C4-2B (cell line): ENCODE measurements around the gene COQ8A.

ENCODE experiments used
- H3K27ac ChIP-seq: fragments of 450-650 bp; 2 replicates; pipeline ENCODE4 v1.5.1; 2017
- ZFX ChIP-seq: fragments of 450-650 bp; IDR thresholded peaks from 2 replicates; pipeline ENCODE4 v1.6.1; 2017
- TF ChIP-seq, protein P1 (sequence below): fragments of 450-650 bp; conservative IDR thresholded peaks from 2 replicates; pipeline ENCODE4 v1.5.1; 2017; ENCODE audit warnings: mild to moderate bottlenecking

The COQ8A gene

DNA sequence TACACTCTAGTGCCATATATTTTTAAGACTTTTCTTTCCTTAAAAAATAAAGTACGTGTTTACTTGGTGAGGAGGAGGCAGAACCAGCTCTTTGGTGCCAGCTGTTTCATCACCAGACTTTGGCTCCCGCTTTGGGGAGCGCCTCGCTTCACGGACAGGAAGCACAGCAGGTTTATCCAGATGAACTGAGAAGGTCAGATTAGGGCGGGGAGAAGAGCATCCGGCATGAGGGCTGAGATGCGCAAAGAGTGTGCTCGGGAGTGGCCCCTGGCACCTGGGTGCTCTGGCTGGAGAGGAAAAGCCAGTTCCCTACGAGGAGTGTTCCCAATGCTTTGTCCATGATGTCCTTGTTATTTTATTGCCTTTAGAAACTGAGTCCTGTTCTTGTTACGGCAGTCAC, 44.5 kb upstream of the COQ8A start:
- TF ChIP-seq, protein P1, sequence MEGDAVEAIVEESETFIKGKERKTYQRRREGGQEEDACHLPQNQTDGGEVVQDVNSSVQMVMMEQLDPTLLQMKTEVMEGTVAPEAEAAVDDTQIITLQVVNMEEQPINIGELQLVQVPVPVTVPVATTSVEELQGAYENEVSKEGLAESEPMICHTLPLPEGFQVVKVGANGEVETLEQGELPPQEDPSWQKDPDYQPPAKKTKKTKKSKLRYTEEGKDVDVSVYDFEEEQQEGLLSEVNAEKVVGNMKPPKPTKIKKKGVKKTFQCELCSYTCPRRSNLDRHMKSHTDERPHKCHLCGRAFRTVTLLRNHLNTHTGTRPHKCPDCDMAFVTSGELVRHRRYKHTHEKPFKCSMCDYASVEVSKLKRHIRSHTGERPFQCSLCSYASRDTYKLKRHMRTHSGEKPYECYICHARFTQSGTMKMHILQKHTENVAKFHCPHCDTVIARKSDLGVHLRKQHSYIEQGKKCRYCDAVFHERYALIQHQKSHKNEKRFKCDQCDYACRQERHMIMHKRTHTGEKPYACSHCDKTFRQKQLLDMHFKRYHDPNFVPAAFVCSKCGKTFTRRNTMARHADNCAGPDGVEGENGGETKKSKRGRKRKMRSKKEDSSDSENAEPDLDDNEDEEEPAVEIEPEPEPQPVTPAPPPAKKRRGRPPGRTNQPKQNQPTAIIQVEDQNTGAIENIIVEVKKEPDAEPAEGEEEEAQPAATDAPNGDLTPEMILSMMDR = no peak
- TF ChIP-seq ZFX = no peak
- H3K27ac ChIP-seq = no peak overlapping the region

DNA sequence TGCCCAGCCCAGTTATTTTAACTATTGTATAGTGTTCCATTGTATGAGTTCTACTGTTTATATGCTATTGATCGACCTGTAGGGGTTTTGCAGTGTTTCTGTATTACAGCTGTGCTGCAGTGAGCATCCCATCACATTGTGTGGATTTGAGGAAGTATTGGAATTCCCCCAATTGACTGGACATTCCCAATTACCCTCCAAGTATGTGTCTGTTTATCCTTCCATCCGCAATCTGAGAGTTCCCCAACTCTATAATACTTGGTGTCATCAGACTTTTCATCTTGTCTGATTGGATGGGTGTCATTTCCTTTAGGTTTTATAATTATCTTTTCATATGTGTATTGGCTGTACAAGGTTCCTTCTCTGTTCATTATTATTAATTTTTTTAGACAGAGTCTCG, 41.8 kb upstream of the COQ8A start:
- no peak for TF ChIP-seq ZFX
- TF ChIP-seq, protein P1 = no peak

DNA sequence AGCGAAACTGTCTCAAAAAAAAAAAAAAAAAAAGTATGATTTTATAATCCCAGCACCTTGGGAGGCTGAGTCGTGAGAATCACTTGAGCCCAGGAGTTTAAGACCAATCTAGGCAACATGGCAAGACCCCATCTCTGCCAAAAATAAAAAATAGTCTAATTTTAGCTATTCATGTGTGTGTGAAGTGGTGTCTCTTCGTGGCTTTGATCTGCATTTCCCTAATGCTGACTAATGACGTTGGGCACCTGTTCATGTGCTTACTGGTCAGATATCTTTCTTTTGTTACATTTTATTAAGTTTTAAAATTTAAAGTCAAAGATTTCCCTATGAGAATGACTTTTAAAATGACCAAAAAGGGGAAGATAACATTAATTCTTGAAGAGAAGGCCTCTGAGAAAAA, 38.7 kb upstream of the COQ8A start:
- no peak overlapping the region for H3K27ac ChIP-seq
- TF ChIP-seq ZFX = no peak
- TF ChIP-seq, protein P1 = no peak

More for the DNA sequence above, 41.8 kb upstream of the COQ8A start:
- no peak overlapping the region for H3K27ac ChIP-seq

DNA sequence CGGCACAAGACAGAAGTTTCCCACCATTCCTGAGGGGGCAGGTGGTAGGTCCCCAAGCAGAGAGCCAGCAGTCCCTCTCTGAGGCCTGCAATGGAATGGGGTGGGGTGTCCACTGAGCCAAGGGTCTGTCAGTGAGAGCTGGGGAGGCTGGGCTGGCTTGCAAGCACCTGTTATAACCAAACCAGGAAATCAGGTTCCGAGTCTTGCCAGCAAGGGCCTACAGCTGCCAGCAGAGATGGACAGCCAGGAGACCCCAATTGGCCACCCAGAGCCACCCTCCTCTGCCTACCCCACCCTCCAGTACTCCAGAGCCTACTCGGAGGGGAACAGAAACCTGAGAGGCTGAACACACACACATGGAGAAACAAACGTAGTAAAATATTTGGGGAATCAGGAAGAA, 37.5 kb upstream of the COQ8A start:
- TF ChIP-seq ZFX = no peak
- TF ChIP-seq, protein P1 = no peak
- no peak overlapping the region for H3K27ac ChIP-seq

DNA sequence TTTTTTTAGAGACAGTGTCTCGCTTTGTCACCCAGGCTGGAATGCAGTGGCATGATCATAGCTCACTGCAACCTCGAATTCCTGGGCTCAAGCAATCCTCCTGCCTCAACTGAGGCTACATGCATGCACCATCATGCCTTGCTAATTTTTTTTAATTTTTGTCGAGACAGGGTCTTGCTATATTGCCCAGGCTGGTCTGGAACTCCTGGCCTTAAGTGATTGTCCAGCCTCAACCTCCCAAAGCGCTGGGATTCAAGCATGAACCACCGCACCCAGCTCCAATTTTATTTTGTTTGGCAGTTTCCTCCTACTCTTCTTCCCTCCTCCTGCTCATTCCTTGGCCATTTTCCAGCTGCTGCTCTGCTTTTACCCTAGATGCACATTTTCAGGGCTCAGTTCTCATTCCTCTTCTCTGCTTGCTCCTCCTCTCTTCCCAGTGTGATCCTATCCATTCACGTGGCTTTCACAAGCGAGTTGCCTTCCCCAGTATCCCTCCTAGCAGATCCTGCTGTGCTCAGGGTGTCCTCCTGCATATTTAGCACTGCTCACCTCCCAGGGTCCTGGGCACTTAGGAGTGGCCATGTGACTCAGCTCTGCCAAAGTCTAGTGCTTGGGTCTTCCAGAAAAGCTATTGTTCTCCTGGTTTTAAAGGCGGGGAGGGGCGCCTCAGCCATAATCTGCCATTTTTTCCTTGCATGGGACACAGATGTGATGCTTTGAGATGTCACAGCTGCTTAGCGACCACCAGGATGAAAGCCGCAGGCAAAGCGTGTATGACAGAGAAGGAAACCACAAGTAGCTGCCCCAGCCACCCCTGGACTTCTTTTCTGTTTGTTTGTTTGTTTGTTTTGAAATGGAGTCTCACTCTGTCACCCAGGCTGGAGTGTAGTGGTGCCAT, 36.0 kb upstream of the COQ8A start:
- TF ChIP-seq, protein P1 = no peak
- TF ChIP-seq ZFX = no peak
- H3K27ac ChIP-seq = no peak overlapping the region

DNA sequence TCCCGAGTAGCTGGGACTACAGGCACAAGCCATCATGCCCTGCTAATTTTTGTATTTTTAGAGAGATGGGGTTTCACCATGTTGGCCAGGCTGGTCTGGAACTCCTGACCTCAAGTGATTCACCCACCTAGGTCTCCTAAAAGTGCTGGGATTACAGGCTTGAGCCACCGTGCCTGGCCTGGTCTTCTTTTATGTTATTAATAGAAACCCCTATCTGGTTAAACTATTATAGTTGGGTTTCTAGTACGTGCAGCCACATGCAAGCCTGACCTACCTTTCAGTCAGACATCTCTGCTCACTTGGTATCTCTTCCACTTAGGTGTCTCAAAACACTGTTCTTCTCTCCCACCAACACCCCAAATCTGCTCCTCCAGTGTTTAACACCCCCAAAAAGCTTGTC, 35.3 kb upstream of the COQ8A start:
- TF ChIP-seq, protein P1 = no peak
- no peak for TF ChIP-seq ZFX
- H3K27ac ChIP-seq = no peak overlapping the region

DNA sequence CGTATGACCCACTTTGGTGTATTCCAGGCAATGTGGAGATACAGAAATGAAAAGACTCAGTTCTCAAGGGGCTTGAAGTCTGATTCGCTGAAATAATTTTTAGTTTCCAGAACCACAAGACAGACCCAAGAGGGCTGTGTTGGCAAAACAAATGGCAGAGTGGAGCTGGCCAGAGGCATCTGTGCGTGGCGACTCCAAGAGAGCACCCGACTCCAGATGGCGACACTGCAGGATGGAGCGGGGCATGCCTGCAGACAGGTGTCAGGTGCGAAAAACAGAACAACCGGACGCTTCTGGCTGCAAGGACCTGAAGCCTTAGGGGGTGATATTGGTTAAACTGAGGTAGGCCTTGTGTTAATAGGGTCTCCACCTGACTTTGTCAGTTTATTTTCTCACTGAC, 31.7 kb upstream of the COQ8A start:
- no peak for TF ChIP-seq ZFX
- TF ChIP-seq, protein P1 = no peak
- H3K27ac ChIP-seq = no peak overlapping the region
